ENCODE results near the gene THADA.

Gene THADA

DNA sequence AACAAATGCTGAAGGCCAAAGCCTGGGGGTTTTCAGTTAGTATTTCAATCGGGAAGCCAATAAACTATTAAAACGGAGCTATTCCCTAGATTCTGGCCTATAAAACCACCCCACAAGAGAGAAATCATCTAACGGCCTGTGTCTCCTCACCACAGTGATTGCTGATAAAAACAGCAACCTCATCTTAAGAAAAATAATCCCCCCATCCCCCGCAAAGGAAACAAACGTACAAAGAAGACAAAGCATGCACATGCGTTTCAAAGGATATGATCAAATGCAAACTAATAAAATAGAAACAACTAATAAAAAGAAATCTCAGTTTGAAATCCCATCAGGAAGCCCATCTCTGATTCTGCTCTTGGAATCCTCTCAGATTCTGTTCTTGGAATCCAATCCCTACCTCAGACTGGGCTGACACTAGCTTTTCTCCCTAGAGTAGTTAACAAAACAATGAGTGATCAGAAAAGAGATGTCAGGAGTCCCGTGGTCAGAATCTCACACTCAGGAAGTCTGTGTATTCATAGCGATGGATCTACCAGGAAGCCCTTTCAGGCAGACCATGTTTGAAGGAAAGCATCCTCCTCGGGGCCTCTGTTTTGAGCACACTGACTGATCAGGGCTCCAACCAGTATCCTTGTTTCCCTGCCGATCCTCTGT, 150.7 kb downstream of the THADA start:
- no peak for DNase-seq (ENCODE audit: low spot score)

GRCh38 chr2:43443282-43443681, 152.6 kb downstream of the THADA start:
- no peak for DNase-seq (ENCODE audit: low spot score)

DNA sequence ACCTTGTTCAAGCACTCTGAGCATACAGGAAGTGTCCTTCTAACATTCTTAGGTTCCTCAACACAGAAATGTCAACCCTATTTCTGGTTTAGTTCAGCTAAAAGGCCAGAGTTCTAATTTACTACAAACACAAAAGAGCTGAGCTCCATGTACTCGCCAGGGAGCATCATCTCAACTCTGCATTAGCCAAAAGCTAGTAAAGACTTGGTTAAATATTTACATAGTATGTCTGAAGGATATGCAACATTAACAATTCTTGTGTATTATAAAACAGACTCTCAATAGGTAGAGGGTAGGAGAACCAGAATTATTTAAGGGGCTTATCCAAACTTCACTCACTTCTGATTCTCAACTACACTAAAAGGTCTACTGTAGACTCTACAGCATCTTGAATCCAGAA, 154.6 kb downstream of the THADA start:
- DNase-seq (ENCODE audit: low spot score): no peak

DNA sequence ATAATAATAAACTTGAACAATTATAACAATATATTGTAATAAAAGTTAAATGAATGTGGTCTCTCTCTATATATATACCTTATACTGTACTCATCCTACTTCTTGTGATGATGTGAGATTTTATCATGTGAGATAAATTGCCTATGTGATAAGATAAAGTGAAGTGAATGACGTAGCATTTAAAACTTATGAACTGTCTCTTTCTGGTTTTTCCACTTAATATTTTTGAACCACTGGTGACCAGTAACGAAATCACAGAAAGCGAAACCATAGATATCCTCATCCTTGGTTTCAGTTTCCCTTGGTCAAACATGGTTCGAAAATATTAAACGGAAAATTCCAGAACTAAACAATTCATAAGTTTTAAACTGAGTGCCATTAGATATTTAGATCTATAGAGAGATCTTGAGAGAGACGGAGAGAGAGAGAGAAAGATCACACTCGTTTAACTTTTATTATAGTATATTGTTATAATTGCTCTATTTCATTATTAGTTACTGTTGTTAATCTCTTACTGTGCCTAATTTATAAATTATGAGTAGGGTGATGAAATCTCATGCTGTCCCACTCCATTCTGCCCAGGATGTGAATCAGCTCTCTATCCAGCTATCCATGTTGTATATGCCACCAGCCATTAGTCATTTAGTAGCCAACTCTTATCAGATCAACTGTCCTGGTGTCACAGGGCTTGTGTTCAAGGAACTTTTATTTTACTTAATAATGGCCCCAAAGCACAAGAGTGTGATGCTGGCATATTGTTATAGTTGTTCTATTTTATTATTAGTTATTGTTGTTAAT, 156.8 kb downstream of the THADA start:
- DNase-seq (ENCODE audit: low spot score): no peak

DNA sequence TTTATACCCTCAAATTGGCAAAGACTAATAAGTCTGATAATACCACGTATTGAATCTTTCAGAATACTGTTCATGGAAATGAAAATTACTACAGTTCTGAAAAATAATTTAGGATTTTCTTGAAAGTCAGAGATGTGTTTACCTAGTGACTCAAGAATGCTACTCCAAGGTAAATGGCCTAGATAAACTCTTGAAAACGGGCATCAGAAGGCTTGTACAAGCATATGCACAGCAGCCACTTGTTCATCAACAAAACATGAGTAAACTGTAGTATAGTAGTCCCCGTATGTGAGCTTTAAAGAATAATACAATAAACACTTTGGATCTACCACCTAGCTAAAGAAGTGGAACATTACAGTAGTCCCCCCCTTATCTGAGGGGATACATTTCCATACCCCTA, 157.5 kb downstream of the THADA start:
- no peak for DNase-seq (ENCODE audit: low spot score)

GRCh38 chr2:43437363-43437762, 158.5 kb downstream of the THADA start:
- DNase-seq (ENCODE audit: low spot score): no peak

DNA sequence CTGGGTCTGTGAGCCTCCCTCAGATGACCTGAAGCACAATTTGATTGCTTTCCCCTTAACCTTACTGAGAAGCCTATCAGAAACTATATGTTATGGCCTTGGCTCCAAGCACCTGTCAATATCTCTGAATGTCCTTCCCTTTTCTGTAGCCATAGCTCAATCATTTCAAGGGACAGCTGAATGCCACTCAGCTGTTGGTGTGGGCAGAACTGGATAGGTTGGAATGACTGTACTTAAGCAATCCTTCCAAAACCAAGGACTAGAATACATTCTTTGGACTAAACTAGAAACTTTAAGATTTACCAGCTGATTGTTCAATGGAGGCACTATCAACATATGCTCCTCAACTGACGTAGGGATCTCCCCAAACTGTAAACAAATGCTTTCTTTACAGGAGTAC, 159.4 kb downstream of the THADA start:
- DNase-seq (ENCODE audit: low spot score): no peak

DNA sequence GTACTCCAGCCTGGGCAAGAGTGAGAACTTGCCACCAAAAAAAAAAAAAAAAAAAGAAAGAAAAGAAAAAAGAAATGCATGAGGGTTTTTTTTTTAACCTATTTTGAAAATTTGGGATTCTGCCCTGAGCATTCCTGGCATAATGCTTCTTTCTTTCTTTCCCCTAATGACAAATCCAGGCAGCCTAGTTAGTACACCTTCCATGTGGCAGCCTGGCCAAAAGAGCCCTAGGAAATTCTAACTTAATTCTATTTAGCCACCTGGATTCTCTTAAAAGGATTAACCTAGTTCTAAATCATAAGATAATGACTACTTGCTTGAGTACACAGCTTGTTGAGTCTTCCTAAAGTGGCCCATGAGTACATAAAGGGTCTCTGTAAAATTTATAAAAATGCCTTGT, 160.1 kb downstream of the THADA start:
- no peak for DNase-seq (ENCODE audit: low spot score)

GRCh38 chr2:43430489-43430888, 165.3 kb downstream of the THADA start:
- DNase-seq (ENCODE audit: low spot score): no peak

GRCh38 chr2:43429369-43429768, 166.5 kb downstream of the THADA start:
- no peak for DNase-seq (ENCODE audit: low spot score)

GRCh38 chr2:43427032-43427424, 168.8 kb downstream of the THADA start:
- DNase-seq (ENCODE audit: low spot score): no peak

GRCh38 chr2:43426305-43427031, 169.4 kb downstream of the THADA start:
- peak; percentile 96 for DNase-seq (ENCODE audit: low spot score)

- DNase-seq (ENCODE audit: low spot score): no peak
Measured at GRCh38 chr2:43425659-43426058, 170.2 kb downstream of the THADA start.

- peak; percentile 58 for DNase-seq (ENCODE audit: low spot score)
Measured at GRCh38 chr2:43424262-43425207, 171.3 kb downstream of the THADA start.

DNA sequence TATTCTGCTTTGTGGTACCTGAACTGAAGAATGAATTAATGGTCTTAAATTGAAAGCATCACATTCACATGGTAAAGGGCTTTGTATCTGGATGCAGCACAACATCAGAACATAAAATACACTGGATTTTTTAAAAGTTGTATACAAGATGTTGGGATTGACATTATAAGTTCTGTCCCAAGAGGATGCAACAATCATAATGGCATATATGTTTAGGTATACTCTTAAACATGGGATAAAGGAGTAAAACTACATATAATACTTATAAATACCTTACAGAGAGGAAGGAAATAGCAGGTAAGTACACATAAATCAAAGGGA, 171.9 kb downstream of the THADA start:
- no peak for DNase-seq (ENCODE audit: low spot score)

GRCh38 chr2:43421194-43421593, 174.6 kb downstream of the THADA start:
- DNase-seq (ENCODE audit: low spot score): no peak

DNA sequence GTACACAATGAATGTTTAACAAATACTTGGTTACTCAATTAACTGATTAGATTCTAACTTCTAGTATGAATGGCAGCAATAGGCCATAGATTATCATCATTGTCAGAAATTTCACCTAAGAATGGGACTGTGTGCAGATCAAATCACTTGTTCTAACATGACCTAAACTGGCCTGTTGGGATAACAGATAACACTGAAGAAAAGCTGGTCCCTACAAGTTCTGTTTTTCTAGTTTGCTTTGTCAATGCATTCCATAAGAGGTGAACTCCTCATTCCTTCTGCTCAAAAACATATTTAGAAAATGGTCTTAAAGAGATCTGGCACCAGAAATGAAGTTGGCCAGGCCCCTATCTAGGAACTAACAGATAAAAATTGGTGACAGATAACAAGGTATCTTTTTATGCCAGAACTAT, 175.4 kb downstream of the THADA start:
- no peak for DNase-seq (ENCODE audit: low spot score)

GRCh38 chr2:43419876-43420275, 176.0 kb downstream of the THADA start:
- no peak for DNase-seq (ENCODE audit: low spot score)

DNA sequence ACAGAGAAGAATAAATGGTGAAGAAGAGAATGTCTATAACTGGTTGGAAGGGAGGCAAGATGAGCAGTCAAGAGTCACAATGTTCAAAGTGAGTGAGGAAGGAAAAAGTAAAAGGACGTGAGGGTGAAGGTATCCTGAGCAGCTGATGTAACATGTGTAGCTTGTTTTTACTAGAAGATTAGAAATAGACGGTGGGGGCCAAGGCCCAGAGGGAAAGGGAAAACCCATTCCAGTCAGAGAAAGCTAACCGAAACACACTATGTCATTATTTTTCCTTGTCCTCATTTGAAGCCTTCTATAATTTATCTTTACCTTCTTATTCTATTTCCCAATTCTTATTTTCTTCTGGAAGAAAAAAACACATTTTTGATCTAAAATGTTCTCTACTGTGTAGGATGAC, 176.6 kb downstream of the THADA start:
- no peak for DNase-seq (ENCODE audit: low spot score)

DNA sequence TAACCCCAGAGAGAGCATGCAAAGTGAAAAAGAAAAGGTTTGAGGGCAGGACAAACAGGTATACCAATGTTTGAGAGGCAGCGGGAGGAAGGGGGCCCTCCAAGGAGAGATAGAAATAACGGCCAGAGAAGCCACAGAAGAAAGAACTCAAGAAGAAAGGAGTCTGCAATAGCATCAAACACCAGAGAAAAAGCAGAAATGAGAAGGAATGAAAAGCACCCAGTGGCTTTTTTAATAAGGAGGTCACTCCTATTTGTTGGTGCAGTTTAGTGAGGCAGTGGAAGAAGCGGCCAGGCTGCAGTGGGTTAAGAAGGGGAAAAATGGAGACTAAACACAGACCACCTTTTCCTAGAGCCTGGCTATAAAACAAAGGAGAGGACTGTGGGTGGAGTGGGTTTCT, 177.2 kb downstream of the THADA start:
- no peak for DNase-seq (ENCODE audit: low spot score)

DNA sequence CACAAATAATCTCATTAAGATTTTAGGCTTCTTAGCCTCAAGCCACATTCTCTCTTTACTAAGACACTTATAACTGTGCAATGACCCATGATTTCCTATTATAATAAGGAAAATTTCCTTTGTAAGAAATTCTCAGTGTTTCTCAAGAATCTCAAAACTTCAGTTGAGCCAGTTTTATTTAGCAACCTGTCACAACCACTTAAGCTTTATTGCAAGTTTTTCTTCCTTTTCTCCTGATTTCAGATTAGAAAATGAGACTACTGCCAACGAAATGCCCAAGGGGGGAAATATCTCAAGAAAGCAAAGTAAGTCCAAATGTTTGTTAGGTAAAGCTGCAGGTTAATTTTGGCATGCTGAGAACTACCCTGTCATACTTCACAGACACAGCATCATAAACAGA, 178.5 kb downstream of the THADA start:
- no peak for DNase-seq (ENCODE audit: low spot score)

GRCh38 chr2:43415592-43415991, 180.2 kb downstream of the THADA start:
- DNase-seq (ENCODE audit: low spot score): no peak

Measured in activated CD4-positive, alpha-beta T cell treated with anti-CD3 and anti-CD28 coated beads, Interleukin-2, Interleukin-4, amounts not matched to agents 100 ng/mL and 50 ng/mL, durations not matched to agents 16 hours and 8 hours (primary cell).